ENCODE results near the gene TKT. TPM values are rescaled to one million over a fixed set of nuclear protein-coding genes. Genes with fewer than 3 reads are reported as not detected.

The TKT gene
- total RNA-seq, 1 donor, result 265 TPM

GRCh38 chr3:53198256-53198977 is 57.4 kb downstream of the TKT start:
- DNase-seq (ENCODE audit: low read depth), result no peak
- no peak overlapping the region for H3K4me3 ChIP-seq (ENCODE audit: low read depth, low read length)
- TF ChIP-seq CTCF (IDR thresholded peaks at IDR 0.05; ENCODE audit: insufficient read depth, low read length), result no peak

GRCh38 chr3:53196575-53197407 is 59.0 kb downstream of the TKT start:
- peak; percentile 49 for DNase-seq (ENCODE audit: low read depth)
- H3K4me3 ChIP-seq (ENCODE audit: low read depth, low read length), result no peak overlapping the region
- no peak for TF ChIP-seq CTCF (IDR thresholded peaks at IDR 0.05; ENCODE audit: insufficient read depth, low read length)

- TF ChIP-seq CTCF (IDR thresholded peaks at IDR 0.05; ENCODE audit: insufficient read depth, low read length), result peak; percentile 98
- no peak overlapping the region for H3K4me3 ChIP-seq (ENCODE audit: low read depth, low read length)
- DNase-seq (ENCODE audit: low read depth), result peak; percentile 39
Measured at GRCh38 chr3:53195602-53196574, 59.9 kb downstream of the TKT start.

GRCh38 chr3:53195066-53195450 is 60.8 kb downstream of the TKT start:
- no peak overlapping the region for H3K4me3 ChIP-seq (ENCODE audit: low read depth, low read length)
- TF ChIP-seq CTCF (IDR thresholded peaks at IDR 0.05; ENCODE audit: insufficient read depth, low read length), result no peak
- DNase-seq (ENCODE audit: low read depth), result no peak

GRCh38 chr3:53194210-53195065 is 61.4 kb downstream of the TKT start:
- H3K4me3 ChIP-seq (ENCODE audit: low read depth, low read length), result no peak overlapping the region
- DNase-seq (ENCODE audit: low read depth), result peak; percentile 74
- no peak for TF ChIP-seq CTCF (IDR thresholded peaks at IDR 0.05; ENCODE audit: insufficient read depth, low read length)

Measured in fibroblast of the aortic adventitia (primary cell).